Stimulated activated naive CD4-positive, alpha-beta T cell (primary cell): ENCODE measurements around the gene TMEM229A.
"Not testable (repeated sequence)": the region's sequence is repeated elsewhere in the genome, so short reads cannot be mapped to it uniquely, and the experiment has no call there.

Source experiments
- DNase-seq, 6 experiments: peaks; one replicate each; lab custom pipeline; 2025; lab: John Stamatoyannopoulos, UW

The TMEM229A gene

GRCh38 chr7:124033095-124033806 lies 384 bp upstream of the TMEM229A start:
- no peak for DNase-seq

- DNase-seq = no peak
Observed at GRCh38 chr7:124031919-124032318, 948 bp downstream of the TMEM229A start.

- DNase-seq = no peak
Observed at GRCh38 chr7:124031406-124031805, 1.5 kb downstream of the TMEM229A start.

- no peak for DNase-seq
Observed at GRCh38 chr7:124030964-124031363, 1.9 kb downstream of the TMEM229A start.

- DNase-seq = no peak
Observed at GRCh38 chr7:124029396-124030188, 3.3 kb downstream of the TMEM229A start.

GRCh38 chr7:124027236-124027635 lies 5.6 kb downstream of the TMEM229A start:
- no peak for DNase-seq

GRCh38 chr7:124024329-124024728 lies 8.5 kb downstream of the TMEM229A start:
- DNase-seq = not testable (repeated sequence)

GRCh38 chr7:124022551-124022950 lies 10.3 kb downstream of the TMEM229A start:
- no peak for DNase-seq

GRCh38 chr7:124020060-124020459 lies 12.8 kb downstream of the TMEM229A start:
- no peak for DNase-seq

GRCh38 chr7:124013306-124013705 lies 19.6 kb downstream of the TMEM229A start:
- DNase-seq = no peak

GRCh38 chr7:124012864-124013263 lies 20.0 kb downstream of the TMEM229A start:
- DNase-seq = no peak

- no peak for DNase-seq
Observed at GRCh38 chr7:124009321-124009720, 23.5 kb downstream of the TMEM229A start.

- DNase-seq = not testable (repeated sequence)
Observed at GRCh38 chr7:124008296-124008695, 24.6 kb downstream of the TMEM229A start.

GRCh38 chr7:123999703-124000102 lies 33.2 kb downstream of the TMEM229A start:
- no peak for DNase-seq

- no peak for DNase-seq
Observed at GRCh38 chr7:123998921-123999320, 33.9 kb downstream of the TMEM229A start.

GRCh38 chr7:123996327-123996625 lies 36.6 kb downstream of the TMEM229A start:
- no peak for DNase-seq

- no peak for DNase-seq
Observed at GRCh38 chr7:123995617-123996326, 37.1 kb downstream of the TMEM229A start.

- no peak for DNase-seq
Observed at GRCh38 chr7:123994449-123994848, 38.4 kb downstream of the TMEM229A start.

GRCh38 chr7:123993996-123994395 lies 38.9 kb downstream of the TMEM229A start:
- no peak for DNase-seq

GRCh38 chr7:123992913-123993518 lies 39.9 kb downstream of the TMEM229A start:
- DNase-seq = no peak

- no peak for DNase-seq
Observed at GRCh38 chr7:123987445-123987844, 45.4 kb downstream of the TMEM229A start.
